HL-60/S4 (cell line): ENCODE data around the gene SELENOM.

Source experiments
- in situ Hi-C: fragments of 300-500 bp; cut with MboI; formaldehyde crosslinking; loops from 2 replicates; pipeline ENCODE4 v1.14.3; 2022; ENCODE audit warnings: low sequenced_read_pairs

The SELENOM gene

DNA sequence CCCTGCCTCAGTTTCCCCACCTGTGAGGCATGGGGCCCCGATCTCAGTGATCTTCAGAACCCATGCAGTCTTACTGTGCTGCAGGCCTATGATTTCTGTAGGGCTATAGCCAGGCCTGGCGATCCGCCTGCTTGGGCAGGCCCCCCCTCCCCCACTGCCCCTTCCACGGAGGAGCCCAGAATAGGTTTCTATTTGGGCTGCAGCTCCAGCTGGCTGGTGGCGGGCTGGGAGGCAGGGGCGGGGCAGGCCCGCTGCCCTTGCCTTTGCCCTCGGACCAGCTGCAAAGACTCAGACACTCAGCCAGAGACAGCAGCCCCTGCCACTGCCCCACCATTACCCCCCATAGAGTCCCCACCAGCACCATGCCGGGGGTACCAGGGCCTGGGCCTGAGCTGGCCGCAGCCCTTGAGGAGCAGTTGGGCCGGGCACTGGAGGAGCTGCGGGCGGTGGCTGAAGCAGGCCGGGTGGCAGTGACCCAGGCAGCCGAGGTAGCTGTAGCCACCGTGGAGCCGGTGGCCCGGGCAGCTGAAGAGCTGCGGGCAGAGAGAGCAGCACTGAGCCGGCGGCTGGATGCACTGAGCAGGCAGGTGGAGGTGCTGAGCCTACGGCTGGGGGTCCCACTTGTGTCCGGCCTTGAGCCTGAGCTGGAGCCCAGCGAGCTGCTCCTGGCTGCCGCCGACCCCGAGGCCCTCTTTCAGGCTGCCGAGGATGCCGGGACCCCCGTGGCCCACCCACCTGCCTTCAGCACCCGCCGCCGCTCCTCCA, 14.1 kb downstream of the SELENOM start:
- in situ Hi-C loops, result loop anchor here (10.0 kb wide), 1 partner anchor 52 kb away; the partner anchor contains the start of gene PLA2G3

- in situ Hi-C loops, result loop anchor here (10.0 kb wide), 1 partner anchor 53 kb away; the partner anchor contains the start of gene PLA2G3
Measured at GRCh38 chr22:31092161-31092560, 15.2 kb downstream of the SELENOM start.

- in situ Hi-C loops, result loop anchor here (10.0 kb wide), 1 partner anchor 53 kb away; the partner anchor contains the start of gene PLA2G3
Measured at GRCh38 chr22:31091106-31091975, 16.0 kb downstream of the SELENOM start.

DNA sequence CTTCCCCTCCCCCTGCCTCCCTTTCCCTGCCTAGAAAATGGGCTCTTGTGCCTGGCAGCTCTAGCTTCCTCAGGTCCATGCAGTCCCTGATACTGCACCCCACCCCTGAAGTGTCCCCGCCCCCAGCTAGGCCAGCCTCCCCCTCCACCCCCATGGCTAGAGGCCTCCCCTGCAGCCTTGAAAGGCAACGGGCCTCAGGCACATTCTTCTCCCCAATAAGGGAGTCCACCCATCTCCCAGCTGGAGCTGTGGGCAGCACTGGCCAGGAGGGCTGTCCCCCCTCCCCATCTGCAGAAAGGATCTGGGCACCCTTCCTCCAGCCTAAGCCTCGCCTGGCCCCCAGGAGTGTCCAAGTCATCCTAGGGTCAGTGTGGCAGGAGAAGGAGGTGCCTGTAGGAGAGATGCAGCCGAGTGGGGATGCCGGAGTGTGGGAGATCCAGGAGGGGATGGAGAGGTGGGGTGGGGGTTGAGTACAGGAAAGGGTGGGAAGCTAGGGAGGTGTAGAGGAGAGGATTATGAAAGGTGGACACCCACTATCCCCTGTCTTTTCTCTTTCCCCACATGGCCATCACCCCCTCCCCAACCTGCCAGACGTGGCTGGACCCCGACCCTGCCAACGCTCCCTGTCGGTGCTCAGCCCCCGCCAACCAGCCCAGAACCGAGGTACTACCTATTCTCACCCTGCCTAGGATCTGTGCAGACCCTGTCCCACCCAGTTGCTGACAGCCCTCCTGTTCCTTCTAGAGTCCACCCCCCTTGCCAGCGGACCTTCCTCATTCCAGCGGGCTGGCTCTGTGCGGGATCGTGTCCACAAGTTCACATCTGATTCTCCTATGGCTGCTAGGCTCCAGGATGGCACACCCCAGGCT, 16.9 kb downstream of the SELENOM start:
- in situ Hi-C loops, result loop anchor here (10.0 kb wide), 1 partner anchor 54 kb away; the partner anchor contains the start of gene PLA2G3

DNA sequence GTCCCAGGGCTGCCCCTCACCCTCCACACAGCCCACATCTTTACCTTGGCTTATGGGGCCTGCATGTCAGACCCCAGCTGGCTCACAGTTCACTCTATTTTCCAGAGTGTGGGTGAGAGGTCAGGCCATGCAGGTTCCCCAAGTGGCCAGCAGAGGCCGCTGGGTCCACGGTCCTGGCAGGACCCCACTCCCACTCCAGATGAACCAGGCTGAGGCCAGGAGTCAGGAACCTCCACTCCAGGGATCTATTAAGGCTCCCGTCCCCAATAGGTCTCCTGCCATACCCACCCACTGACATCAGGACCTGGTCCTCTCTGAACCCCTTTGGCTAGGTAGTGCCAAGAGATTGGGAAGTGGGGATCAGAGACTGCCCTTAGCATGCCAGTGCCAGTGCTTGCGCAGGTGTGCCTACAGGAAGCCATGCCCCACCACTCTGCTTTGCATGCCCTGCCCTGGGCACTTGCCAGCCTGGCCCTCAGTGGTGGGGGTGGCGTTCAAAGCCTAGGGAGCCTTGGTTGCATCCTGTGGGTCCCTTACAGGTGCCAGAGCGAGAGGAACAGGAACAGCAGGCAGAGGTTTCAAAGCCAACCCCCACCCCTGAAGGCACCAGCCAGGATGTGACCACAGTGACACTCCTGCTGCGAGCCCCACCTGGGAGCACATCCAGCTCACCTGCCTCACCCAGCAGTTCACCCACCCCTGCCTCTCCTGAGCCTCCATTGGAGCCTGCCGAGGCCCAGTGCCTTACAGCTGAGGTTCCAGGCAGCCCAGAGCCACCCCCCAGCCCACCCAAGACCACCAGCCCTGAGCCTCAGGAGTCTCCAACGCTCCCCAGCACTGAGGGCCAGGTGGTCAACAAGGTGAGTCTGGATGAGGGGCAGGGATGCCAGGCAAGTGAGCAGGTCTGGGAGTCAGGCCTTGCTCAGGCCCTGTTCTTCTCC, 17.9 kb downstream of the SELENOM start:
- in situ Hi-C loops, result loop anchor here (10.0 kb wide), 1 partner anchor 55 kb away; the partner anchor contains the start of gene PLA2G3

DNA sequence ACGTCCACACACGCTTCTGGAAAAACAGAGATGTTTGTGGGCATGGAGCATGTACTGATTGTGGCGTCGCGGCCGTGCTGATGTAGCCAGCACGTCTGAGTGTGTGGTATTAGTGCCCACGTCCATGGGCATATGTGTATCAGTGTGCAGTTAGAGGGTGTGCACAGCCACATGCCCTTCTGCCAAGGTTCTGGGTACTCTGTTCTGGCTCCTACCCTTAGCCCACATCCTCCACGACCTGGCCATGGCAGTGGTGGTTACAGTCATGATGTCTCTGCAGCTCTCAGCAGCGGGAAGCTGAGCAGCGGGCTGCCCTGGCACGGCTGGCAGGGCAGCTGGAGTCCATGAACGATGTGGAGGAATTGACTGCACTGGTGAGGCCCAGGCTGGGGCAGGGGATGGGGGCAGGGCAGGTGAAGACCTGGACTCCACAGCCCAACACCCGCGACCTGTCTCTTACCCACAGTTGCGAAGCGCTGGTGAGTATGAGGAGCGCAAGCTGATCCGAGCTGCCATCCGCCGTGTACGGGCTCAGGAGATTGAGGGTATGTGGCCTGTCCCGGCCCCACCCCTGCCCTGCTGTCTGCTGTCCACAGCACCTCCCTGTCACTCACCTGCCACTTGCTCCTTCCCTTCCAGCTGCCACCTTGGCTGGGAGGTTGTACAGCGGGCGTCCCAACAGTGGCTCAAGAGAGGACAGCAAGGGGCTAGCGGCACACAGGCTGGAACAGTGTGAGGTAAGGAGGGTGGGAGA, 19.0 kb downstream of the SELENOM start:
- in situ Hi-C loops, result no loop called here

- in situ Hi-C loops, result no loop called here
Measured at GRCh38 chr22:31087744-31088215, 19.6 kb downstream of the SELENOM start.

GRCh38 chr22:31086703-31087330, 20.6 kb downstream of the SELENOM start:
- in situ Hi-C loops, result no loop called here

DNA sequence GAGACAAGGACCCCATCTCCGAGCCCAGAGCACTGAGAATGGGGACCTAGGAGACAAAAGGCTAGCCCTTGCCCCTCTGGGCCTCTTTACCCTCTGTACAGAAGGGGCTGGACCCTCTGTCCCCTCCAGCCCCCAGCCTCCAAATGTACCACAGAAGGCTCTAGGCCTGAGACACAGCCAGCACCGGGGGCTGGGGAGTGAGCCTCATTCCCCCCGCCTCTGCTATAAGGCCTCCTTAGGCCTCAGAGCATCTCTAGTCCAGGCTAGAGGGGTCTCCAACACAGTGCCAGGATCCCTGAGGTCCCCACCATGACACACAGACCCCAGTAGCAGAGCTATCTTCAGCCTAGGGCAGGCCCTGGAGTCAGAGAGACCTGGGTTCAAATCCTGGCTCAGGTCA, 21.4 kb downstream of the SELENOM start:
- in situ Hi-C loops, result no loop called here

DNA sequence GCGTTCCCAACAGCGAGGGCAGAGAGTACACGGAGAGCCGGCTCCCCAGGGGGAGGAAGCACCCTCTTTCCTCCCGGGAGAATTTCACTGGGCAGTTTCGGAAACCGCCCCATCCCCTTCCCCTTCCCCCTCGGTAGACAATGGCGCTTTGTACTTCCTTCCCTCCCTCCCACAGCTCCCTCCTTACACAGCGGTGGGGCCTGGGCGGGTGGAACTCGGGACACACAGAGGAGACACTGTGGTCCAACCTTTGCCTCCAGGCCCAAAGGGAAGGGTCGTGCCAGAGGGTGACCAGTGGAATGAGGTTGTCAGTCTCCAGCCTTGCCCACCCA, 21.9 kb downstream of the SELENOM start:
- in situ Hi-C loops, result no loop called here

GRCh38 chr22:31084811-31085492, 22.4 kb downstream of the SELENOM start:
- in situ Hi-C loops, result no loop called here

DNA sequence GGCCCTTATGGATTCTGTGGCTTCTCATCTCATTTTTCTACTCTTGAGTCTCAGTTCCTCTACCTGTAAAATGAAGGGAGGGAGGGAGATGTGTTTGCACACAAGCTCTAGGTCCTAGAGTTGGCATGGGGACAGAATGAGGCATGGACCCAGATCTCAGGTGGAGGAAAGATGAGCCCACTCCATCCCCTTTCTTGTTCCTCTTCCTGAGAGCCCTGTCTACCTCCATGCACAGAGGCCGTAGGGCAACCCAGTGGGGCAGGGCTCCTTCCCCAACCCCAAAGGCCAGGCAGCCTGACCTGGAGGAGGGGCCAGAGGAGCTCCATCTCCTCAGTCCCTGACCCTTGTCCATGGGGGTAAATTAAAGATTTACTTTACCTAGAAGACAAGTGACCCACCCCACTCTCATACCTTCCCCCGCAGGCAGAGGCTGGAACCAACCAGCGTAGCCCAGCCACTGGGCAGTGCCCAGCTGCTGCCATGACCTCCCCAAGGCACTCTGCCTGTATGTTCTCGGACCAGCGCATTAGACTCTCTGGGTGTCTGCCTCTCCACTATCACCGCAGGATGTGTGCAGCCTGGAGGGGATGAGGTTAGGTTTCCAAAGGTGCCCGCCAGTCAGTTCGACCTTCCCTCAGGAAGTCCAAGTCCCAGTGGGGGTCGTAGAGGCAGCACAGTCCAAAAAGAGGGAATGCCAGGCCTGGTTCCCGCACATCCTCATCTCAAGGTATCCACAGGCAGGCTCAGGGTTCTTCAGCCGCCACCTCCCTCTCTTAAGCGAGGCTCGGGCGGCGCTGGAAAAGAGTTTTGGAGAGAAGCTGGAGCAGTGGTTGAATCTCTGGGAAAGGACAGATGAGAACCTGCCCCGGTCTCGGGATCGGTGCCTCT, 23.2 kb downstream of the SELENOM start:
- in situ Hi-C loops, result no loop called here

- in situ Hi-C loops, result no loop called here
Measured at GRCh38 chr22:31083377-31083768, 24.0 kb downstream of the SELENOM start.

- in situ Hi-C loops, result no loop called here
Measured at GRCh38 chr22:31082606-31083376, 24.6 kb downstream of the SELENOM start.

DNA sequence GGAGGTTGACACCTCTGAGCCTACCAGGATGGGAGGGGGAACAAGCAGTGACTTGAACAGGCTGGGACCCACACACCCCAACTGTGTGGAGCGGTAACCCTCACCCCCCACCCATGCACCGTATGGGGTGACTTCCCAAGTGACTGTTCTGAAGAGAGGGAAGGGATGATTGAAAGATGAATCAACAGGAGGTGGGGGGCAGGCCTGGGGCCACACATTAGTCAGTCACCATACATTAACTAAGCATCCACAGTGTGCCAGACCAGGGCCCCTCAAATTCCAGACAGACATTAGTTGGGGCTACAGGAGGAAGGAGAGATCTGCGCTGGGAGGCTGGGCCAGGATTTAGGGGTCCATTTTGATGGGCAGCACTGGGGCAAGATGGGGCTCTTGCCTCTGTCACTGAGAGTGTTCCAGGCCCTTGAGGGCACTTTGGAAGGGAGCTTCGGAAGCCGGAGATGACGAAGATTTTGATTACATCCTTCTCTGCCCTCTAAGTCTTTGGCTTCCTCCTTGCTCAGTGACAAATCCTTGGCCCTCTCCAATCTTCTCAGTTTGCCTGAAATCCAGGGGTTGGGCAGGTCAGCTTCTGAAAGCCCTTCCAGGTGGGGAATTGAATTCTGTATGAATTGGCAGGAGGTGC, 25.3 kb downstream of the SELENOM start:
- in situ Hi-C loops, result no loop called here
